ENCODE measurements around the gene NFX1.

Gene NFX1

DNA sequence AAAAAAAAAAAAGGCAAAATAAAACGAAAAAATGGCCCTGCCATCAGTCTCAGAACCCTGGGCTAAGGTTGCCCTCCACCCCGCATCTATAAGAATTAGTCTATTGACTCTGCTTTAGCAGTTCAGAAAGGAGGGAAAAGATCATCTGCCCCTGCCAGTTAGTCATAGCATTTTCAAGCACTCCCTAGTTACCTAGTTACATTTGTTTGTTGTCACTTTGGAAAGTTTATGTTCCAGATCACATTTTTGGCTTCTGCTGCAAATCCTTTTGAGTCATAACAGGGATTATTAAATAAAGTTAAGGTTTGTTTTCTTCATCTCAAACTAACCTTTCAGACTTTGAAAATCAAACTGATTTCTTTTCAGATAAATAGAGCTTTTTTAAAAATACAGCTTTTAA lies 60.0 kb downstream of the NFX1 start:
- no peak for DNase-seq (ENCODE audit: low read depth in 1 of 2, low spot score in 1 of 2)
- TF ChIP-seq GABPA (IDR thresholded peaks at IDR 0.05; ENCODE audit: low read depth) (no peak), SPI1 (IDR thresholded peaks at IDR 0.05; ENCODE audit: borderline replicate concordance, low read depth) (no peak), POLR2AphosphoS5 (IDR thresholded peaks at IDR 0.05; ENCODE audit: low read depth) (no peak), CTCF (IDR thresholded peaks at IDR 0.05; ENCODE audit: insufficient read depth, low read length) (no peak)
- TF ChIP-seq, protein P1, sequence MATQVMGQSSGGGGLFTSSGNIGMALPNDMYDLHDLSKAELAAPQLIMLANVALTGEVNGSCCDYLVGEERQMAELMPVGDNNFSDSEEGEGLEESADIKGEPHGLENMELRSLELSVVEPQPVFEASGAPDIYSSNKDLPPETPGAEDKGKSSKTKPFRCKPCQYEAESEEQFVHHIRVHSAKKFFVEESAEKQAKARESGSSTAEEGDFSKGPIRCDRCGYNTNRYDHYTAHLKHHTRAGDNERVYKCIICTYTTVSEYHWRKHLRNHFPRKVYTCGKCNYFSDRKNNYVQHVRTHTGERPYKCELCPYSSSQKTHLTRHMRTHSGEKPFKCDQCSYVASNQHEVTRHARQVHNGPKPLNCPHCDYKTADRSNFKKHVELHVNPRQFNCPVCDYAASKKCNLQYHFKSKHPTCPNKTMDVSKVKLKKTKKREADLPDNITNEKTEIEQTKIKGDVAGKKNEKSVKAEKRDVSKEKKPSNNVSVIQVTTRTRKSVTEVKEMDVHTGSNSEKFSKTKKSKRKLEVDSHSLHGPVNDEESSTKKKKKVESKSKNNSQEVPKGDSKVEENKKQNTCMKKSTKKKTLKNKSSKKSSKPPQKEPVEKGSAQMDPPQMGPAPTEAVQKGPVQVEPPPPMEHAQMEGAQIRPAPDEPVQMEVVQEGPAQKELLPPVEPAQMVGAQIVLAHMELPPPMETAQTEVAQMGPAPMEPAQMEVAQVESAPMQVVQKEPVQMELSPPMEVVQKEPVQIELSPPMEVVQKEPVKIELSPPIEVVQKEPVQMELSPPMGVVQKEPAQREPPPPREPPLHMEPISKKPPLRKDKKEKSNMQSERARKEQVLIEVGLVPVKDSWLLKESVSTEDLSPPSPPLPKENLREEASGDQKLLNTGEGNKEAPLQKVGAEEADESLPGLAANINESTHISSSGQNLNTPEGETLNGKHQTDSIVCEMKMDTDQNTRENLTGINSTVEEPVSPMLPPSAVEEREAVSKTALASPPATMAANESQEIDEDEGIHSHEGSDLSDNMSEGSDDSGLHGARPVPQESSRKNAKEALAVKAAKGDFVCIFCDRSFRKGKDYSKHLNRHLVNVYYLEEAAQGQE (IDR thresholded peaks at IDR 0.05; ENCODE audit: insufficient replicate concordance, low read depth): no peak
- Histone ChIP-seq H3K4me3 (replicated peaks; ENCODE audit: insufficient read depth, low read length) (no peak overlapping the region), H3K27me3 (ENCODE audit: insufficient read depth, poor library complexity, severe bottlenecking) (no peaks in the 10 kb centered on the region), H3K27ac (replicated peaks) (no peak overlapping the region)

- no peak overlapping the region for H3K27ac ChIP-seq (replicated peaks)
- no peaks in the 10 kb centered on the region for H3K27me3 ChIP-seq (ENCODE audit: insufficient read depth, poor library complexity, severe bottlenecking)
- H3K4me3 ChIP-seq (replicated peaks; ENCODE audit: insufficient read depth, low read length): no peak overlapping the region
- TF ChIP-seq GABPA (IDR thresholded peaks at IDR 0.05; ENCODE audit: low read depth): no peak
- no peak for TF ChIP-seq POLR2AphosphoS5 (IDR thresholded peaks at IDR 0.05; ENCODE audit: low read depth)
- TF ChIP-seq, protein P1 (IDR thresholded peaks at IDR 0.05; ENCODE audit: insufficient replicate concordance, low read depth): no peak
- TF ChIP-seq SPI1 (IDR thresholded peaks at IDR 0.05; ENCODE audit: borderline replicate concordance, low read depth): no peak
- no peak for TF ChIP-seq CTCF (IDR thresholded peaks at IDR 0.05; ENCODE audit: insufficient read depth, low read length)
- no peak for DNase-seq (ENCODE audit: low read depth in 1 of 2, low spot score in 1 of 2)
Measured at GRCh38 chr9:33351547-33351946, 61.2 kb downstream of the NFX1 start.

DNA sequence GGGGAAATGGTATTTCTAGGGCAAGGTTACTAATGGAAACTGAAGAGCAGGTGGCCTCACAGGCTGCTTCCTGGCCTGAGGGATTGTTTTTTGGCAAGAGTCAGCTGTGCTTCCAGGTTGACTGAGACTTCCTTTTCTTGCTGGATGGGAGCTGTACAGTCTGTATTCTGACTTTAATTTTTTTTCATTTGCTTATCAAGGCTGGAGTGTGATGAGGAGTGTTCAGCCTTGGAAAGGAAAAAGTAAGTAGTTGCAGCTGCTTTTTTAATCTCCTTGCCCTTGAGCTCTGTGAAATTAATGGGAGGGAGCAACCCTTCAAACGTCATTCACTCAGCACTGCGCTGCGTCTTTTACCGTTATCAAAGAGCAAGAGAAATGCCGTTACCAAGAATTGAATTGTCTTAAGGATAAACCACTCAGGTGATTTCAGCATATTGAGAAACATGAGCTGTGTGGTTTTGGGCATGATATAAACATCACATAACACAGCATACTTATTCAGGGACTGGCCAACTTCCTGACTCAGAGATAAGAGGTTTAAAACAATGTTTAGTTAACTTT lies 64.4 kb downstream of the NFX1 start:
- Histone ChIP-seq H3K4me3 (replicated peaks; ENCODE audit: insufficient read depth, low read length) (no peak overlapping the region), H3K27me3 (ENCODE audit: insufficient read depth, poor library complexity, severe bottlenecking) (no peaks in the 10 kb centered on the region), H3K27ac (replicated peaks) (no peak overlapping the region)
- DNase-seq (ENCODE audit: low read depth in 1 of 2, low spot score in 1 of 2): no peak
- TF ChIP-seq GABPA (IDR thresholded peaks at IDR 0.05; ENCODE audit: low read depth) (no peak), POLR2AphosphoS5 (IDR thresholded peaks at IDR 0.05; ENCODE audit: low read depth) (no peak), CTCF (IDR thresholded peaks at IDR 0.05; ENCODE audit: insufficient read depth, low read length) (no peak), SPI1 (IDR thresholded peaks at IDR 0.05; ENCODE audit: borderline replicate concordance, low read depth) (no peak)
- TF ChIP-seq, protein P1 (IDR thresholded peaks at IDR 0.05; ENCODE audit: insufficient replicate concordance, low read depth): no peak

Measured in HL-60 (cell line).